T1000 (cell line): ENCODE results near the gene C3orf49.

ENCODE experiments used
- DNase-seq: peaks from one replicate; lab custom pipeline; 2025; ENCODE audit warnings: mixed read lengths; lab: John Stamatoyannopoulos, UW

Gene C3orf49

DNA sequence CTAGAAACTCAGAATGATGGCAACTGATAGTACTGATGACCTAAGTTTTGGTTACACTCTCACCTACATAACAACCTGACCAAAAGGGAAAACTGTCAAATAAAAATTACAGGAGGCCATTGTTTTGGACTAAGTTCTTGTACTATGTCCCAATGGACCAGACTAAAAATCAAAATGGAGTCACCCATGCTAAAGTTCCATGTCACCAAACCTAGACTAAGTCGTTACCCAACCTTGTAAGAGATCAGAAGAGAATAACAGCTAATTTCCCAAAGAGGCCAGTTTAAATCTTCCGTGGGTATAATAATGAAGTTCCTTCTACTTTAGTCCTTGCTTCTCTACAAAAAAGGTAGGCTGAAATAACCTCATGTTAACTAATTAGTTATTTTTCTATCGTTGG, 32.2 kb downstream of the C3orf49 start:
- DNase-seq = no peak

DNA sequence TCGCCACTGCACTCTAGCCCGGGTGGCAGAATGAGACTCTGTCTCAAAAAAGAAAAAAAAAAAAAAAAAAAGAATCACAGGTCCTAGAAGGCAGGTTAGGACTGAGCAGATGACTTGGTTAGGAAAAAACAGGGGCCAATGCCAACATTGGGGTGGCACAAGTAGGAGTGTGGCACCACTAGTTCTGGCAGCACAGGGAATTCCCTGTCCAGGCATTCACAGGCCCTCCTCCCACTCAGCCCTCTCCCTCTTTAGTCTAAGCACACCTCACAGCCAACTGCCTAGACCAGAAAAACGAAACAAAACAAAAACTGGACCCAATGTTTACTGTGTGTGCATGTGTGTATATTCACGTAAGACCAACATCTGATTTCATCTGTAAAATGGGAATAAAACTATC, 34.0 kb downstream of the C3orf49 start:
- DNase-seq = no peak

DNA sequence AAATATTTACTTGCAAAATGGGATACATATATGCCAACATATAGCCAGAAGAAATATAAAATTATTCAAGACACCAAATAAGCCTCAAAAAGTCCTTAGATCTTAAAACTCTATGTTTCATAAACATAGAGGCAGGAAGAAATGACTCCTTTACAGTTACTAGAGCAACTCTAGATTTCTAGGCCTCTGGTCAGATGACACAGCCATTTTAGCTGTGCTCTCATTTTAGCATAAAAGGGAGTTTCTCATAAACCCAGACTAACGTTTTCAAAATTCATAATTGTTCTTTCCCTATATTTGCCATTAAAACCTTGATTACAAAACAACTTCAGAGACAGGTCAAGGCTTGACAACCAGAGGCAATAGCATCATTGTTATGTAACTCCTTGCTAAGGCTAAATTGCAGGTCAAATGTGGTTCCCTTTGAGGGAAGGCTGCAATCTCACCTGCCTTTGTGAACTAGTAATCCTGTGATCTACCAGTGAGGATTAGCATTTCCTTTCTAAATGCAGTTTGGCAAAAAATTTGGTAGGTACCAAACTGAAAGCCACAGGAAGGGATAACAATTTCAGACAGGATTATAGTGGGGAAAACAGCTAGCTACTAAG, 36.3 kb downstream of the C3orf49 start:
- no peak for DNase-seq

DNA sequence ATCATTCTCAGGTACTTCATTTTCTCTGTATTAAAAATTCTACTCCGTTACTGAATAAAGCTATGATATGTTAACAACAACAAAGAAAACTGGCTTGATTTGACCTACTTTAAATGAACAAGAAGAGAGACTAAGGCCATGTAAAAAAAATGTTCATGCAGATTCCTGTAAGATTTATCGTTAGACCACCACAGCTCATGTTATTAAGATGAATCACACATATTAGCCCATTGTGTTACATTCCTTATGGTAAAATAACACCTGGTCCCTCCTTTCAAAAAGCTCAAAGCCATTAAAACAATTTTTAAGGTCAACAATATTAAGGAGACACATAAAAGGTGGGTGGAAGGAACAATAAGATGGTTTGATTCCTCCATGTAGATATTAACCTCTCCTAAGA, 38.2 kb downstream of the C3orf49 start:
- no peak for DNase-seq

DNA sequence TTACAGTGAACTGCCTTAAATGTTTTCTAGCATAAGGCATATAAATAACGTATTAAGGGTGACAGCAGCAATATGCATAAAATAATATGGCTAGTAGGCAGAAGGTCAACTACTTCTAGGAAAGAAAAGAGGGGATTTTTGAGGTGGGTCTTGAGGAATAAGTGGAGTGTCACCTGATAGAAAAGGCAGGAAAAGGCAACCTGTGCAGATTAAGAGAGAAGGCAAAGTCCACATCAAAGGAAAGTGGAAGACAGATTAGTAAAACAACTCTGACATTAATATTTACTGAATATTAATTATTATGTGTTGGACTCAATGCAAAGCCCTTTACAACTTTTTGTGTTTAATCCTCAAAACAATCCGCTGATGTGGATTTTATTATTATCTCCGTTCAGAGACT, 41.7 kb downstream of the C3orf49 start:
- DNase-seq = no peak

DNA sequence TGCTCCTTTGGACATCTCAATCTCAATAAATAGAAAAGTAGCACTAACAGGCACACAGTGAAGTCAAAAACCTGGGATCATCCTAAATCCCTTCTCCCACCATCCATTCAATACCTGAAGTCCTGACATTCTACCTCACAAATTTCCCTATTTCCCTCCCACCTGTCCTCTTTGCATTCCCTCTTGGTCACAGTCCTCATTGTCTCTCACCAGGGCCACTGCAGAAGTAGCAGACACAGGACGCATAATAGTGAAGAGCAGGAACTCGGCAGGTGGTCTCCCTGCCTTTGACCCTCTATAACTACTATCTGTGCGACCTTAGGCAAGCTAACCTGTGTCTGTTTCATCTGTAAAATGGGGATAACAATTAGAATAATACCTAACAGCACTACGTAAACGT, 42.2 kb downstream of the C3orf49 start:
- no peak for DNase-seq

DNA sequence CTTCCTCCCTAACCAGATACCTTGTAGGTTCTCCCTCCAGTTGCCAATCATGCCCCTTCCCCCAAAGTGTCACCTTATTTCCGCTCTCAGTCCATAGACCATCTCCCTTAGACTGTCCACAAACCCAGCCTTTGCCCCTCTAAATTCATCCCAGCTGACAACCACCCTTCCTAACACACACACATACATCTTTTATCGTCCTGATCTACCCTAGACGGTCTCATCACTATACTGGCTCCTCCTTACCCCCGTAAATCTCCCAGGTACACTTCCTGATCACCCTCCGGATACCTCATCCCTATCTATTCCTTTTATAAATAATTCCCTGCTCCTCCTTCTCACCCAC, 43.7 kb downstream of the C3orf49 start:
- DNase-seq = no peak

DNA sequence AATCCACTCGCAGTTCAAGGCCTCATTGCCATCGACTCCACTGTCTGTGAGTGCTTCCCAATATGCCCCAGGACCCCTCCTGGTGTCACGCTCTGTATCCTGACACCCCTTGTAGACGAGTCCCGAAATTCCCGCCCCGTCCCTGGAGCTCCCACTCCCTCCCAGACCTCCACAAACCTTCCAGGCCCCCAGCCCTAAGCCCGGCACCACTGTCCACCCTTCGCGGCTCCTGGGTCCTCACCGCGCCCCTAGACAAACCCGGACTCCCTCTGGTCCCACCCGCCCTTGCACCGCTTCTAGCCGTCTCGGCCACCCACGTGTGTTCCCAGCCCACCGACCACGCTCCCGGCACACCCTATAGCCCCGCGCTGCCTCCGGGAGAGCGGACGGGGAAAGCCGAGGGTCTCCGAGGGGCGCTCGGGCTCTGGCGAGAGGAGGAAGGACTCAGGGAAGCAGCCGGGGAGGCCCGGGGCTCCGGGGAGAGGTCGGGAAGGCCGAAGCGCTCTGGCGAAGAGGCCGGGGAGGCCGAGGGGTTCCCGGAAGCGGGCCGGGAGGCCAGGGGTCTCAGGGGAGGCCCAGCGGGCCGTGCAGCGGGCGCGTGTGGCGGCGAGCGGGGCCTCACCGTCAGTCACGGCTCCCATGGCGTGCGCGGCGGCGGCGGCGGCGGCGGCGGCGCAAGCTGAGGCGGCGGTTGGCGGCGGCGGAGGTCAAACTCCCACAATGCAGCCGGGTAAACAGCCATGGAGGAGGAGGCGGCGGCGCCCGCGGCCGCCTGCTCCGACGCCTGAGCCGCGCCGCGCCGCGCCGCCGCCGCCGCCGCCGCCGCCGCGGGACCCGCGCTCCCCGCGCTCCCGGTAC, 44.3 kb downstream of the C3orf49 start, which contains the start of the genes ATXN7 and THOC7:
Gene ATXN7 (plus strand): TSS at position 718 of the 858 bp plus-strand sequence. CDS start 48,732 bp downstream, outside the sequence.
Gene THOC7 (minus strand): TSS at position 656 of the 858 bp plus-strand sequence. CDS start 15 bp downstream, at position 641.
- peak; percentile 59 for DNase-seq

DNA sequence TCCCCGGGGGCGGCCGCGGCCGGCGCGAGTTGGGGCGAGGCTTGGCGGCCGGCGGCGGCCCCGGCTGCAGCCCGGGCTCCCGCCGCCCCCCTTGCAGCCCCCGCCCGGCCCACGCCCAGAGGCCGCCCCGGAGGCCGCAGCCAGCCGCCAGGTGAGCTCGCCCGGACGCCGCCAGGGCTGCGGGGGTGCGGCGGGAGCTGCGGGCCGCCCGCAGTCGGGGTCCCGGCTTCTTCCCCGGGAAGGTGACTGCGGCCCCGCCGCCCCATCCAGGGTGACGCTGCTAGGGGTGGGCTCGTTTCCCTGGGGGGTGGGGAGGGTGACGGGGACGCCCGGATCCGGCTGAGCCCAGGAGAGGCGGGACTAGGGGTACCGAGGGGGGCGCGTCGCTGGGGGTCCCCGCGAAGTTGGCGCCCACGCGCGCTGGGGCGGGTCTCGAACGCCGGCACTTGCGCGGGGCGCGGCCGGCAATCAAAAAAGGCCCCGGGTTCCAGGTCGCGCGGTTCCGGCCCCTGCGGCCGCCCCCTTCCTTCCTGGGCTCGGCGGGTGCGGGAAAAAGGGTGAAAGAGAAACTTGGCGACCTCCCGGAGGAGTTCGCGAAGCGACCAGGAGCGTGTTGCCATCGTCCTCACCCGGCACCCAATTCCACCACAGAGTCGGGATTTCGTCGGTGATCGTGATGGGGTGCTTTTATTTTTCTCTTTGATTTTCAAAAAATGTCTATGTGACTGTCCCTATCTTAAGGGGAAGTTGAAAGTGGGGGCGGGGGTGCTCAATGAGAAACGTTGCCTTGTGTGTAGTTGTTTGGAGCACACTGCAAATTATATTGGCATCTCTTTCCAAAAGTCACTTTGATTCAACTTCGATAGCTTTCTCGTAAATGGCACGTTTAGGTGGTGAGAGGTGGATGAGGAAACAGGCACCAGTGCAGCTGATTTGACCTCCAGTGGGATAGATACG, 45.2 kb downstream of the C3orf49 start:
- no peak for DNase-seq

DNA sequence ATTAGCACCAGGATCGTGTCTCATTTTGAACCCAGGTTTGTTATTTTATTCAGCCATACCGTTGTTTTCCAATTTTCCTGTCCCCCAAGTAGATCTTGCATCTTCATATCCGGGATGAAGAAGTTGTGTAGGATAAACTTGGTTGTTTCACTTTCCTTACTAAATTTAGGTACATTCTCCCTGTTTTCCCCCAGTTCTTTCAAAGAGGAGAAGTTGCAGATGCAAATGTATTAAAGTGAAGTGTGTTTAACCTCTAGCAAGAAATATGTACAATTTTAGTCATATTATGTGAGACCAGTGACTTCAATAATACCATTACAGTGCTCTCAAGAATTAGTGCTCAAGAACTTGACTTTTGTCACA, 45.8 kb downstream of the C3orf49 start:
- DNase-seq = no peak

DNA sequence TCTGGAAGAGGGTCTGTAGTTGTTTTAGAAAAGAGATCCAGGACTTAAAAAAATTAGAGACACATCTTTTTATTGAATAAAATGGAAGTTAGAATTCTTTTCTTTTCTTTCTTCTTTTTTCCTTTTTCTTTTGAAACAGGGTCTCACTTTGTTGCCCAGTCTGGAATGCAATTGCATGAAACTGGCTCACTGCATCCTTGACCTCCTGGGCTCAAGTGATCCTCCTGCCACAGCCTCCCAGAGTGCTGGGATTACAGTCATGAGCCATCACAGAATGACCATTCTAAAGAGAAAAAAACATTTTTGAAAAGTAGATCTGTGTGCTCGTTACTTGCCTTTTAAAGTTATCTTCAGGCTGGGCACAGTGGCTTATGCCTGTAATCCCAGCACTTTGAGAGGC, 48.1 kb downstream of the C3orf49 start:
- DNase-seq = no peak

DNA sequence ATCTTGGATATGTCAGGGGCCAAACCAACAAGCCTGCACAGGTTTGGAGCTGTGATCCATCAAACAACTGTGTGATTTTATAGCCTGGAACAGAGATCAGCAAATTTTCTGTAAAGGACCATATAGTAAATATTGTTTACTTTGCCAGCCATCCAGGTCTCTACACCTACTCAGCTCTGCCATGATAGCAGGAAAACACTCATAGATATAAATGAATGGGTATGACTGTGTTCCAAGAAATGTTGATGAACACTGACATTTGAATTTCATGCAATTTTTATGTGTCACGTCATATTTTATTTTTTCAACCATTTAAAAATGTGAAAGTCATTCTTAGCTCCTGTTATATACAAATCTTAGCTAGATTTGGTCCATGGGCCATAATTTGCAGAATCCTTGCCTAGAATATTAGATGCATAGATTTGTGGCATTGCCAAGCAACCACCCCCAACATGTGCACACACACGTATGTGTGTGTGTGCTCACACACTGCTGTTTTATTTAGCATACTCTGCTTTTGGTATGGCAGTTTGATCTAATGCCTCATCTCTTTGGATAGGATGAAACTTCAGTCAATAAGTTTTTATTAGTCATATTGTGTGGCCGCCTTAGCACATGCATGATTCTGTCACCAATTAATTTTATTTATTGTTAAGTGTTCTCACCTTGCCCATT, 51.0 kb downstream of the C3orf49 start:
- DNase-seq = no peak

DNA sequence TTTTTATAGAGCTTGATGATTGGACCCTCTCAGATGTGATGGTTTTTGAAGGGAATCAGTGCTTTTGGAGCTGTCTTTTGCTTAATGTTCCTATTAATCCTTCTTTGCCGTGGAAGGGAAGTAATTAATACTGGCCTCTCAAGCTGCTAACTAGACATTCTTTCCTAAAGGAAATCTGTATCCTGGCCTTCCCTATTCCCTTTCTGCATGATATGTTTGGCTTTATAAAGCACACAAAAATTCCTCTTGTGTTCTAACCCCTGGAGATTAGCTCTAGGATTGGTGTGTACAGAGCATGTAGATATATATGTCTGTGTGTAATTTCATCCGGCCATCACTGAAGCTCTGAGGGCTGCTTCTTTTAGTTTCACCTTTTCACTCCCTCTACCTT, 51.5 kb downstream of the C3orf49 start:
- DNase-seq = no peak

DNA sequence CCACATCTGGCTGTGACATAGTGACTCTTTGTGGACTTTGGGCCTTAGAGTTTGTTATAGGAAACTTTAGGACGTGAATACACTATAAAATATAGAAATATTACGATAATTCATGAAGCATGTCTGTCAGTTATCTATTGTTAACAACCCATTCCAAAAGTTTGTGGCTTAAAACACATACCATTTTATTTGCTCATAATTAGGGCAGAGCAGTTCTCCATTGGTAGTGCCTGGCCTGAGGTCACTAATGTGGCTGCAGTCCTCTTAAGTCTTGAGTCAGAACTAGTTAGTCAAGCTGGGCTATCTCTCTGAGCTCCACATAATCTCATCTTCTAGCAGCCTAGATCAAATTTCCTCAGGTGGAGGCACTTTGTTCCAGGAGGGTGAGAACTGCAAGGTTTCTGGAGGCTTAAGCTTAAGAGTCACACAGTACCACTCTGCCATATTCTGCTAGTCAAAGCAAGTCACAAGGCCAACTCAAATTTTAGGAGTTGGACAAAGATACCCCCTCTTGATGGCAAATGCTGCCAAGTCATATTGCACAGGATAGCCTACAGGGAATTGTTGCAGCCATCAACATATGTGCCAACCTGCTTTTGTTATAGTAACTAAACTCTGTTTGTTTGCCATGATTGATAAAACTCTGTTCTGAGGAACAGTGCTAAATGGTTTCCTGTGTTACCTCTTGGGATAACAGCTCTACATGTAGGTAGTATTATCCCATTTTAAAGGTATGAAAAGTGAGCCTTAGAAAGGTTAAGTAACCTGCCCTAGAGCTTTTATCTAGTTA, 53.2 kb downstream of the C3orf49 start:
- DNase-seq = peak; percentile 23

DNA sequence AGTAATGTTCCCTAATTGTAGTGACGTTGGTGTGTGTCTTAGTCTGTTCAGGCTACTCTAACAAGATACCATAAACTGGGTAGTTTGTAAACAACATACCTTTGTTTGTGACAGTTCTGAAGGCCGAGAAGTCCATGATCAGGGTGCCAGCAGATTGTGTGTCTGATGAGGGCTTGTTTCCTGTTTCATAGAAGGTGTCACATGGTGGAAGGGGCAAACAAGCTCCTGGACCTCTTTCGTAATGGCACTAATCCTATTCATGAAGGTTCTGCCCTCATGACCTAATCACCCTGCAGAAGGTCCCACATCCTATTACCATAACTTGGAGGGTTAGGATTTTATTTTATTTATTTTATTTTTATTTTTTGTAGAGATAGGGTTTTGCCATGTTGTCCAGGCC, 55.7 kb downstream of the C3orf49 start:
- DNase-seq = no peak

DNA sequence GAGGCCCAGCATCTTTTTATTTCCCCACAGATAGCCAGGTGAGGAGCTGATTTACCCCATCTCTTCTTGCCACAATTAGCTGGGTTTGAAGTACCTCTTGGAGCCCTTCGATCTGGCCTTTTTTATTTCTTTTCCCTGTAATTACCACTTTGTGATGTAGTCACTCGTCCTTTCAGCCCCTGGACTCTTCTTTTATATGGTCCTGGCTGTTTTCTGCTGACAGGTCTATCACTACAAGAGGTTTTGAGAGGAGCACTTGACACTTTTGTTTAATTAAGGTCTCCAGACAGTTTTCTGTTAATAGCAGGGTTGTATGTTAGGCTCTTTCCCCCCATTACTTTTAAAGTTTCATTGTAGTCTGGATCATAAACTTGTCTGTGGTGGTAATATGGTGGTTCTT, 56.4 kb downstream of the C3orf49 start:
- DNase-seq = no peak

DNA sequence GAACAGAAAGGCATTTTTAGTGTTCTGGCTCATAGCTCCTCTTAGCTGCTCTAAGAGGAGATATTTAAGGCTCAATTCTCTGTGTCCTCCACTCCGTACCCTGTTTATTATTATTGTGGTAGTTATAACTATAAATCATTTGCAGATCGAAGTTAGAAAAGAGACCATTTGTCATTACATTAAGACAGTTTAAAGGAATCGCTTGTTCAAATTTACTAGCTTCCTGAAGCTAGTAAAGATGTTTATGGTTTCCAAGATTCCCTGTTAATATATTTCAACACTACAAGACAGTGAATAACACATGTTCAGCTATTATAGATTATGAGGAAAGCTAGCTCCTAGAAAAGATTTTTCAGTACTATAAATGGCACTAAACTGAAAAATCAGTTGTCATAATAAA, 57.2 kb downstream of the C3orf49 start:
- no peak for DNase-seq

DNA sequence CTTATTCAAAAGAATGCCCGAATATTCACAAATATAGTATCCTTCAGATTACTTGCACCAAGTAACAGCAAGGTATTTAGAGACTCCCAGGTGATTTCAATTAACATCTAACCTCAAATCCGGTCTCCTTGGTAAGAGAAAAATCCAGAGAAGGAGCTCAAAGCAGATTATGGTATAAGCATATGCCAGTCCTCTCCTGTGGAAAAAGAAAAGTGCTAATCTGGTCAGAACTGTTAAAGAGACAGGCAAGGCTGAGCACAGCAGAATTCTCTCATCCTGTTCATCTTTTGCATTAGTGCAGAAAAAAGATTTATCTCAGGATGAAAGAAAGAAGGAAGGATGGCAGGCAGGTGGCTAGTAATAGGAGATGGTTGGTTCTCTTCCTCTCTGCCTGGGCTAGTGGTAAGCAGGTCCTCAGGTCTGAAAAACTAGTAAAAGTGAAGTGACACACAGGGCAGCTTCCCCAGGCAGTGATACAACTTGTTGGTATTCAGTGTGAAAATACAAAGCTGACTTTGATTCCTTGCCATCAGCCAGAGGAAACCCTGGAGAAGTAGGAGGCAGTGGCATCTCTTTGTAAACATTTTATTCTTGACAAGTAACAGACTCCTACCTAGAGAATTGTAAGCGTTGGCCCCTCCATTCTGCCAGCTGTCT, 58.8 kb downstream of the C3orf49 start:
- DNase-seq = no peak

DNA sequence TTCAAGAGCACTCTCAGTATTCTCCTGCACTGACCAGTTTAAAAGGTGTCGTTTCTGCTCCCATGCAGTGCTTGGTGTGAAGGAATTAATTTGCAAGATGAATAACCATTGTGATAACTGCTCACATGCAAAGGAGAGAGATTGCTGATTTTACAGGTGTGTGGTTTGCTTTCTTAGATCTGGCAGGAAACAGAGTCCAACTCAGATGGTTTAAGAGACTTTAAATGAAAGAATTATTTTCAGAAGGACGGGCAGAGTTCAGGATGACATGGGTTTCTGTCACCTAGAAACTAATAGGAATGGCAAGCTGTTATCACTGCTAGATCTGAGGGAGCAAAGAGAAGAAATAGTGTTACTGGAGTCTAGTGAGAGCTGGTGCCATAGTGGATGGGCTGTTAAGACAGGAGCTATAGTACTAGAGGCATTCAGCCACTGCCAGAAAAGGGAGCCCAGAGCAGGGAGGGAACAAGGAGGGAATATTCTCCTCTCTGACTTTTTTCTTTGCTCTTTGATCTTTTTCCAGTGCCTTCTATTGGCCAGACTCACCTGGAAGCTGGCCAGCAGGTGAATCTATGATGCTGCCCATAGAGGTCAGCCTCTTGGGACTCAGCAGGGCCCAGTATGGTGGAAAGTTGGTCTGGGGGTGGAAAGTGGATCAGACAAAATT, 59.4 kb downstream of the C3orf49 start:
- no peak for DNase-seq

DNA sequence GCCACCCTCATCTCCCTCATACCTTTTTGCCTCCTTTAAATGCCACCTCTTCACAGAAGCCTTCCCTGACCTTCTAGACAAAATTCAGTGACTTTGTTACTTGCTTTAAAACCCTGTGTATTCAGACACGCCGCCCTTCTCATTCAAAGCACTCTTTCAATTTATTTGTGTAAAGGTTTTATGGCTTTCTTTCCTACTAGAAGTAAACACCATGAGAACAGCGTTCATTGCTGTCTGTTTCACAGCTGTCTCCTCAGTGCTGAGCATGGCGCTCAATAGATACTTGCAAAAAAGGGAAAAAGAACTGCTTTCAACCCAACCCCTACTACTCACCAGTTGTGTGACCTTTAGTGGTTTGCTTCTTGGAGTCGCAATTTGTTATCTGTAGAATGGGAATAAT, 61.6 kb downstream of the C3orf49 start:
- no peak for DNase-seq
